ENCODE measurements around the gene PKHD1.

PKHD1 gene, protein sequence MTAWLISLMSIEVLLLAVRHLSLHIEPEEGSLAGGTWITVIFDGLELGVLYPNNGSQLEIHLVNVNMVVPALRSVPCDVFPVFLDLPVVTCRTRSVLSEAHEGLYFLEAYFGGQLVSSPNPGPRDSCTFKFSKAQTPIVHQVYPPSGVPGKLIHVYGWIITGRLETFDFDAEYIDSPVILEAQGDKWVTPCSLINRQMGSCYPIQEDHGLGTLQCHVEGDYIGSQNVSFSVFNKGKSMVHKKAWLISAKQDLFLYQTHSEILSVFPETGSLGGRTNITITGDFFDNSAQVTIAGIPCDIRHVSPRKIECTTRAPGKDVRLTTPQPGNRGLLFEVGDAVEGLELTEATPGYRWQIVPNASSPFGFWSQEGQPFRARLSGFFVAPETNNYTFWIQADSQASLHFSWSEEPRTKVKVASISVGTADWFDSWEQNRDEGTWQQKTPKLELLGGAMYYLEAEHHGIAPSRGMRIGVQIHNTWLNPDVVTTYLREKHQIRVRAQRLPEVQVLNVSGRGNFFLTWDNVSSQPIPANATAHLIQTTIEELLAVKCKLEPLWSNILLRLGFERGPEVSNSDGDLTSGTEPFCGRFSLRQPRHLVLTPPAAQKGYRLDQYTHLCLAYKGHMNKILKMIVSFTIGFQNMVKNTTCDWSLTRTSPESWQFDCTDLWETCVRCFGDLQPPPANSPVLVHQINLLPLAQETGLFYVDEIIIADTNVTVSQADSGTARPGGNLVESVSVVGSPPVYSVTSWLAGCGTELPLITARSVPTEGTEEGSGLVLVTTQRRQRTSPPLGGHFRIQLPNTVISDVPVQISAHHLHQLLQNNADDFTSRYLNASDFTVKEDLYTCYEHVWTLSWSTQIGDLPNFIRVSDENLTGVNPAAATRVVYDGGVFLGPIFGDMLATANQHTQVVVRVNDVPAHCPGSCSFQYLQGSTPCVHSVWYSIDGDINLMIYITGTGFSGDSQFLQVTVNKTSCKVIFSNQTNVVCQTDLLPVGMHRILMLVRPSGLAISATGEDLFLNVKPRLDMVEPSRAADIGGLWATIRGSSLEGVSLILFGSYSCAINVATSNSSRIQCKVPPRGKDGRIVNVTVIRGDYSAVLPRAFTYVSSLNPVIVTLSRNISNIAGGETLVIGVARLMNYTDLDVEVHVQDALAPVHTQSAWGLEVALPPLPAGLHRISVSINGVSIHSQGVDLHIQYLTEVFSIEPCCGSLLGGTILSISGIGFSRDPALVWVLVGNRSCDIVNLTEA (N-terminal part only)

GRCh38 chr6:52087498-52087999 is at the start of gene PKHD1:
PKHD1 (minus strand) TSS chr6:52087613; CDS start chr6:52084933, 2,680 bp downstream.
- DNase-seq (ENCODE audit: low read depth, low spot score): no peak

DNA sequence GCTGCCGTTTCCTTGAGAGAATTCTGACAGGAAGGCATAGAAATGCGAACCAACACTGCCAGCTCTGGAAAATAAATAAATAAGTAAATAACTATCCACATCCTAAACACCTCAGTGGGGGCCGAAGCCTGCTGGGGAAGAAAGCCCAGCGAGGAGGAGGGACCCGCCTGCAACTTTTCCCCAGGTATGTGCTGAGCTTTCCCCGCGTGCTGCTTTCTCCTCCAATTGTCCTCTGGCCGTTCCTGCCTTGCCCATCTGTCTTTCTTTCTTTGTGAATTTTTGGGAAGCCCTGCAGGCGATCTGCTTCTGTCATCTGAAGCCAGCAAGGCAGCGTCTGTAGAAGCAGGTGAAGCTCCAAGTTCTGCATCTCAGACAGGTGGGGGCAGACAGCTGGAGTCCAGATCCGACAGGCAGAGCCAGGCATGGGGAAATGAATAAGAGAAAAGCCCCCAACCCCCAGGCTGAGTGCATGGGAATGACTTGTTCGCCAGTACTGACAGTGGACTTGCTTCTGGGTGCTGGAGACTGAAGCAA is 49.6 kb upstream of the PKHD1 start:
- DNase-seq (ENCODE audit: low read depth, low spot score): no peak

DNA sequence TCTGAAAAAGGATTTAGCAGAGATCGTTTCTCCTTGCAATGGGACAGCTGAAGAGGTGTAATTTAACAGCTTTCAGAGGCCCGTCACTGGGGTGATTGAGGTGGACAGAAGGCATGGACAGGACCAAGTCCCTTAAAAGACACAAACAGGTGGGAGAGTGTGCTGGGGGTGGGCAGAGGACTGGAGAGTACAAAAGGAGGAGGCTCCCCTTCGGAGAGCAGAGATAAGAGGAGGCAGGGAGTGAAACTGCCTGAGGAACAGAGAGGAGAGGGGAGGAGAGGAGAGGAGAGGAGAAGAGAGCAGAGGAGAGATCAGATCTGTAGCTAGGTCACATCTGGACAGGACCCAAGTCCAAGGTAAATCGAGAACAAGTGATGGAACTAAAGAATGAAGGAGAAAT is 48.6 kb upstream of the PKHD1 start:
- no peak for DNase-seq (ENCODE audit: low read depth, low spot score)

DNA sequence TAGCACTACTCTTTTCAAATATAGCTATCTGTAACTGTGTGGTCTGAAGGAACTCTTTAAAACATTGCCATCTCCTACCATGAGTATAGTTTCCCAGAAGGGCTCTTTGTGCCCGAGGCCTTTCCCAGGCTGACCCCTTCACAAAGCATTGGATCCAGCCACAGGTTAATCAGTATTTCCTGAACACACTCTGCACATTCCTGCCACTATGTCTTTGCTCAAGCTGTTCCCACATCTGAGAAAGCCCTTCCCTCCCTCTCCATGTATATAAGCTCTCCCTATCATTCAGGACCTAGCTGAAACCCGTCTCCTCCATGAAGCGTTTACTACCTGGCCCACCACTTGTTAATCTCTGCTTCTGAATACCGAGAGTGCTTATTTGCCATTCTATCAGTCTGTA is 47.8 kb upstream of the PKHD1 start:
- DNase-seq (ENCODE audit: low read depth, low spot score): no peak

- DNase-seq (ENCODE audit: low read depth, low spot score): no peak
Measured at GRCh38 chr6:52134011-52134410, 46.6 kb upstream of the PKHD1 start.

- no peak for DNase-seq (ENCODE audit: low read depth, low spot score)
Measured at GRCh38 chr6:52133324-52133723, 45.9 kb upstream of the PKHD1 start.

GRCh38 chr6:52132292-52132691 is 44.9 kb upstream of the PKHD1 start:
- DNase-seq (ENCODE audit: low read depth, low spot score): no peak

DNA sequence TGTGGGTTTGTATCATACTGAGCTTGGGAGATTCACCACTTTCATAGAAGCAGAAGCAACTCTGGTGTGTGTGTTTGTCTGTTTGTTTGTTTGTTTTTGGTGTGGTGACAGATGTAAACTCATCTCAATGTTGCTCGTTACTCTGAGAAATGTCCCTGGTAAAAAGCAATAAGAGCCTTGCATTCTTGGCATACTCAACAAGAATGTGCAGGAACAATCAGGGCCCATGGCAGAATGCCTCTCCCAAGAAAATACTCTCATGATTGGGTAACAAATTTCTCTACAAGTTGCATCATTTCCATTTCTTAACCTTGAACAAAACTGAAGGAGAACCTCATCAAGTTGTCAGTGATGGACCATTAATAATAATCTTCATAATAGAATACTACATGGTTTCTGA is 43.0 kb upstream of the PKHD1 start:
- no peak for DNase-seq (ENCODE audit: low read depth, low spot score)

GRCh38 chr6:52127957-52128356 is 40.5 kb upstream of the PKHD1 start:
- no peak for DNase-seq (ENCODE audit: low read depth, low spot score)

- no peak for DNase-seq (ENCODE audit: low read depth, low spot score)
Measured at GRCh38 chr6:52126231-52126630, 38.8 kb upstream of the PKHD1 start.

DNA sequence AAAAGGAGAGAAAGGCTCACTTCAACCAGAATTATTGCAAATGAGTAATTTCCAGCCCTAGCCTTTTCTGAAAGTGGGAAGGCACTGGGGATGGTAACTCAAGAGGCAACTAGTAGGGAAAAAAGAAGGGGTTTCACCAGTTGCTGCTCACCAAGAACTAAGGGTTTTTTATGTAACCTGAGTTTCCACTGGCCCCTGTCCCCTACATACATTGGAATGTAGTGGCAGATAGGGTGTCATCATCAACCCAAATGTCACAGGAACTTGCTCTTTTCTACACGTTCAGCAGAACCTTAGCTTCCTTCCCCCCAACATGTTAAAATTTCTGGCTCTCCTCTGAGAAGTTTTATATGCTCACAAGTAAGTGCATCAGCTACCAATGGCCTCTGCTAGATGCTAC is 38.2 kb upstream of the PKHD1 start:
- DNase-seq (ENCODE audit: low read depth, low spot score): no peak

DNA sequence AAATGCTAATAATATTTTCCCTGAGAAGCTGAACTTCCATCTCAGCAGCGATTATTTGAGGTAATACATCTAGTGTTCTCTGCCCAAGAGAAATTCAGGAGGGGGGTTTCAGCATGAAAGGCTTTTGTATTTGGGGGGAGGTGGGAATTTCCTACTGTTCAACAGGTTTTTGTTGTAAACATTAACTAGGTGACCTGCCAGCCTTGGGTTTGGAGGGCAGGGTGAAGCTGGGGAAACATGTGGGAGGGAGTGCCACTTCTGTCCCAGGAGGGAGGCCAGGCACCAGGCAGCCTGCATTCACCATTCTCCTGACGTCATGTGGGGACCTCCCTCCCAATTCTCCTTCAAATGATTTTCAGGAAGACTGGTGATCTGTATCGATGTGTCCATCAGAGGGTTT is 37.7 kb upstream of the PKHD1 start:
- no peak for DNase-seq (ENCODE audit: low read depth, low spot score)

GRCh38 chr6:52124126-52125121 is 37.0 kb upstream of the PKHD1 start:
- DNase-seq (ENCODE audit: low read depth, low spot score): no peak

DNA sequence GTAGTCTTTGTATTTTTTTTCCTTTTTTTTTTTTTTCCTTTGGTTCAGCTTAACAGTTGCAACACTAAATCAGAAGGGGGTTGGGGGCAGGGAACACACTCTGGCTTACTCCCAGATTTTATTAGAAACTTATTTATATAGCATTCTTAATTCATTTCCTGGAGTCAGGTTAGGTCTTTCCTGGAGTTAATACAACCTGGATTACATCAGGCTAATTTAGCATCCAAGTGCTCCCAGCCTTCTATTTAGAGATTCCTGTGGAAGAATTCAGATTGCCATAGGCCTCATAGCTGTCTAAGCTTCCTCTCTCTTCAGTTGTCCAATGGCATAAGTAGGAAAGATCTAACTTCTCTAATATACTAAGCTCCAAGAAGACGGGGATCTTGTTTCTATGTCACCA is 35.8 kb upstream of the PKHD1 start:
- no peak for DNase-seq (ENCODE audit: low read depth, low spot score)

DNA sequence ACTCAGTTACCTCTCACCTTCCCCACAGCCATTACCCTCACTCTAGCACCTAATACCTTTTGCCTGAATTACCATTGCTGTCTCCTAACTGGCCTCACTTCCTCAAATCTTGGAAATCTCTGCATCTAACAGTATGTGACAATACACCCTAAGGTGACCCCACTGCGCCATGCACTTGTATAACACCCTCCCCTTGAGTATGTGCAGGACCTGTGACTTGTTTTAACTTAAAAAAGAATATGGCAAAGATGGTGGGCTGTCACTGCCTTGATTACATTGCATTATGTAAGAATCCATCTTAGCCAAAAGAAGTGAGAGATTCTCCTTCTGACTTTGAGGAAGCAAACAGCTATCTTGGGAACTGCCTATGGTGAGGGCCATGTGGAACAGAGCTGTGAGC is 29.9 kb upstream of the PKHD1 start:
- DNase-seq (ENCODE audit: low read depth, low spot score): no peak

DNA sequence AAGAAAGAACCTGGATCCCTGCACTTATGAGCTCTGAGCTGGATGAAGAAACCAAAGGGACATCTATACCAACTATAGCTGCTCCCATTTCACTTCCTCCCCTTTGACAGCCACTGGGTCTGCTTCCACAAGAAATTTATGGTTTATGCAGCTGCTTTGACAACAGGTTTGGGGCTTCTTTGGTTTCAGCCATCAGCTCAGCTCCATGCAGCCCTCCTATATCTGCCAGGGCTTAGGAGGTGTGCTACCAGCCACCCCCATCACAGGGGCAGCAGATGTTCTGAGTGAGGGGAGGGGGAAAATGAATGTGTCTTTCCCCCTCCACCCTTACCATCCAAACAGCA is 29.2 kb upstream of the PKHD1 start:
- no peak for DNase-seq (ENCODE audit: low read depth, low spot score)

GRCh38 chr6:52115891-52116604 is 28.6 kb upstream of the PKHD1 start:
- DNase-seq (ENCODE audit: low read depth, low spot score): no peak

DNA sequence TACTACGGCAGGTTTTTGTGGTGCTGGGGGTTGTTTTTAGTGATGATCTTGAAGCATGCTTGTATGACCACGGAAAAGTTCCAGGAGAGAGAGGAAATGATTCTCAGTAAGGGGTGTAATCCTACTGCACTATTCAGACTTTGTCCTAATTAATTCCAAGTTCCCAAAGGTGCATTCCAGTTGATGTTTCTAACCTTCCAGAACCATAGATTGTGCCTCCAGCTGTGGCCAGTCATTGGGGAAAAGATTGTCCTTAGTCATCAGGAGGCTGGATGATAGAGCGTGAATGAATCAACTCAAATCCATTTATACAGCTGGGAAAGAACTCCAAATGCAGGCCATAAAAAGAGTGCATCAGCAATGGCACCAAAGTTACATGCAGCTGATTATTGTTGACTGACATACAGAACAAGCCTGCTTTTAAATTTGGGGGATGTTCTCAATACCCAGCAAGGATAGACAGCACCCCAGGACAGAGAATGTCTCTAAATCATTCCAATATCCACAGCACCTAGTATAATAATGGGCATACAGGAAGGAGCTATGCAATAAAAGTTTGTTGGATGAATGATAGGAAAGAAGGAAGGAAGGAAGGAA is 27.8 kb upstream of the PKHD1 start:
- DNase-seq (ENCODE audit: low read depth, low spot score): no peak

GRCh38 chr6:52109171-52109571 is 21.8 kb upstream of the PKHD1 start:
- no peak for DNase-seq (ENCODE audit: low read depth, low spot score)

All from brain pericyte (primary cell).